ENCODE measurements around the gene CAPN11. TPM values are rescaled to one million over a fixed set of nuclear protein-coding genes. Genes with fewer than 3 reads are reported as not detected.

CAPN11 gene
- polyA plus RNA-seq, 1 donor from 2014 or later = not detected

GRCh38 chr6:44135173-44135758, 23.4 kb upstream of the CAPN11 start:
- Histone ChIP-seq H3K4me2 (ENCODE audit: low read length) (no peak overlapping the region), H3K27ac (ENCODE audit: low read length) (no peak overlapping the region), H3K36me3 (ENCODE audit: insufficient read depth, low read length) (no peaks in the 10 kb centered on the region)

GRCh38 chr6:44135875-44136274, 22.7 kb upstream of the CAPN11 start:
- H4K20me1 ChIP-seq (ENCODE audit: insufficient read depth) = no peaks in the 10 kb centered on the region
- no peak overlapping the region for H3K4me2 ChIP-seq (ENCODE audit: low read length)
- no peaks in the 10 kb centered on the region for H3K9me2 ChIP-seq (ENCODE audit: insufficient read depth, low read length)
- H3K9me3 ChIP-seq (ENCODE audit: low read length) = no peaks in the 10 kb centered on the region
- no peak overlapping the region for H3K9ac ChIP-seq (ENCODE audit: low read length)
- H2AFZ ChIP-seq (ENCODE audit: low read depth, low read length) = no peak overlapping the region
- no peak overlapping the region for H3K4me3 ChIP-seq (ENCODE audit: low read length)
- H3K36me3 ChIP-seq (ENCODE audit: insufficient read depth, low read length) = no peaks in the 10 kb centered on the region
- no peaks in the 10 kb centered on the region for H3K79me2 ChIP-seq (replicated peaks; ENCODE audit: insufficient read depth, low read length)
- H3F3A ChIP-seq (ENCODE audit: insufficient read depth, low read length, poor library complexity, severe bottlenecking) = no peaks in the 10 kb centered on the region
- no peak overlapping the region for H3K27ac ChIP-seq (ENCODE audit: low read length)
- H3K27me3 ChIP-seq (ENCODE audit: insufficient read depth, low read depth, low read length) = no peaks in the 10 kb centered on the region
- TF ChIP-seq MXI1 (conservative IDR thresholded peaks at IDR 0.05; ENCODE audit: poor library complexity, severe bottlenecking) (no peak), CTCF (IDR thresholded peaks at IDR 0.05; ENCODE audit: poor library complexity, severe bottlenecking) (no peak), POLR2AphosphoS5 (IDR thresholded peaks at IDR 0.05) (no peak), SMC3 (conservative IDR thresholded peaks at IDR 0.05; ENCODE audit: poor library complexity) (no peak), RAD21 (conservative IDR thresholded peaks at IDR 0.05) (no peak), TAF1 (IDR thresholded peaks at IDR 0.05; ENCODE audit: low read depth) (no peak), REST (IDR thresholded peaks at IDR 0.05; ENCODE audit: borderline replicate concordance) (no peak)

More at GRCh38 chr6:44135173-44135758, 23.4 kb upstream of the CAPN11 start:
- Histone ChIP-seq H2AFZ (ENCODE audit: low read depth, low read length) (no peak overlapping the region), H3K4me3 (ENCODE audit: low read length) (no peak overlapping the region), H3F3A (ENCODE audit: insufficient read depth, low read length, poor library complexity, severe bottlenecking) (no peaks in the 10 kb centered on the region), H3K9ac (ENCODE audit: low read length) (no peak overlapping the region), H3K9me2 (ENCODE audit: insufficient read depth, low read length) (no peaks in the 10 kb centered on the region), H4K20me1 (ENCODE audit: insufficient read depth) (no peaks in the 10 kb centered on the region), H3K79me2 (replicated peaks; ENCODE audit: insufficient read depth, low read length) (no peaks in the 10 kb centered on the region), H3K27me3 (ENCODE audit: insufficient read depth, low read depth, low read length) (no peaks in the 10 kb centered on the region), H3K9me3 (ENCODE audit: low read length) (no peaks in the 10 kb centered on the region)
- TF ChIP-seq EP300 (conservative IDR thresholded peaks at IDR 0.05; ENCODE audit: poor library complexity, severe bottlenecking) = no peak
- TF ChIP-seq POLR2AphosphoS5 (IDR thresholded peaks at IDR 0.05) = no peak
- no peak for TF ChIP-seq TAF1 (IDR thresholded peaks at IDR 0.05; ENCODE audit: low read depth)
- TF ChIP-seq MXI1 (conservative IDR thresholded peaks at IDR 0.05; ENCODE audit: poor library complexity, severe bottlenecking) = no peak
- no peak for TF ChIP-seq REST (IDR thresholded peaks at IDR 0.05; ENCODE audit: borderline replicate concordance)
- TF ChIP-seq SMC3 (conservative IDR thresholded peaks at IDR 0.05; ENCODE audit: poor library complexity) = no peak
- TF ChIP-seq CTCF (IDR thresholded peaks at IDR 0.05; ENCODE audit: poor library complexity, severe bottlenecking) = no peak
- TF ChIP-seq EZH2 (IDR thresholded peaks at IDR 0.05; ENCODE audit: borderline replicate concordance, insufficient read depth, low read length, poor library complexity, severe bottlenecking) = no peak
- TF ChIP-seq RAD21 (conservative IDR thresholded peaks at IDR 0.05) = no peak

All from neural cell (in vitro differentiated cells).